Activated CD8-positive, alpha-beta memory T cell treated with anti-CD3 and anti-CD28 coated beads, Interleukin-2, amount 50 U/mL, for 24 hours (primary cell): ENCODE measurements around the gene PGA3.
"Not testable (repeated sequence)": the region's sequence is repeated elsewhere in the genome, so short reads cannot be mapped to it uniquely, and the experiment has no call there.

ENCODE experiments used
- DNase-seq: peaks from one replicate; pipeline ENCODE4 v3.0.0-alpha.2; 2020; ENCODE audit errors: extremely low read depth

PGA3 gene

GRCh38 chr11:61171907-61172306 is 31.4 kb upstream of the PGA3 start:
- no peak for DNase-seq

- no peak for DNase-seq
Measured at GRCh38 chr11:61172356-61172755, 31.0 kb upstream of the PGA3 start.

GRCh38 chr11:61172888-61173287 is 30.4 kb upstream of the PGA3 start:
- DNase-seq = no peak

- no peak for DNase-seq
Measured at GRCh38 chr11:61173456-61173855, 29.9 kb upstream of the PGA3 start.

GRCh38 chr11:61174273-61174672 is 29.0 kb upstream of the PGA3 start:
- no peak for DNase-seq

- DNase-seq = no peak
Measured at GRCh38 chr11:61174949-61175348, 28.4 kb upstream of the PGA3 start.

GRCh38 chr11:61176446-61176845 is 26.9 kb upstream of the PGA3 start:
- DNase-seq = no peak

GRCh38 chr11:61180205-61180604 is 23.1 kb upstream of the PGA3 start:
- DNase-seq = not testable (repeated sequence)

GRCh38 chr11:61181489-61181888 is 21.8 kb upstream of the PGA3 start:
- DNase-seq = no peak

GRCh38 chr11:61183645-61184044 is 19.7 kb upstream of the PGA3 start:
- no peak for DNase-seq

- DNase-seq = no peak
Measured at GRCh38 chr11:61186504-61186903, 16.8 kb upstream of the PGA3 start.

GRCh38 chr11:61187505-61188130 is 15.7 kb upstream of the PGA3 start:
- peak; percentile 74 for DNase-seq

GRCh38 chr11:61189933-61190332 is 13.4 kb upstream of the PGA3 start:
- DNase-seq = no peak

- no peak for DNase-seq
Measured at GRCh38 chr11:61193596-61193995, 9.7 kb upstream of the PGA3 start.

- no peak for DNase-seq
Measured at GRCh38 chr11:61194169-61194671, 9.1 kb upstream of the PGA3 start.

- no peak for DNase-seq
Measured at GRCh38 chr11:61194981-61195695, 8.2 kb upstream of the PGA3 start.

- no peak for DNase-seq
Measured at GRCh38 chr11:61195719-61196118, 7.6 kb upstream of the PGA3 start.

GRCh38 chr11:61198361-61198760 is 5.0 kb upstream of the PGA3 start:
- no peak for DNase-seq

- no peak for DNase-seq
Measured at GRCh38 chr11:61198948-61199523, 4.3 kb upstream of the PGA3 start.

- no peak for DNase-seq
Measured at GRCh38 chr11:61201476-61201875, 1.8 kb upstream of the PGA3 start.

GRCh38 chr11:61203873-61204272 is 558 bp downstream of the PGA3 start:
- DNase-seq = not testable (repeated sequence)

GRCh38 chr11:61204502-61205059 is 1.3 kb downstream of the PGA3 start:
- not testable (repeated sequence) for DNase-seq
